HL-60 (cell line): ENCODE measurements around the gene MYH9.
"Not testable (repeated sequence)": the region's sequence is repeated elsewhere in the genome, so short reads cannot be mapped to it uniquely, and the experiment has no call there.

Source experiments
- DNase-seq, 2 experiments: peaks; one replicate each; pipeline ENCODE4 v3.0.0-alpha.2; 2010 to 2020; ENCODE audit warnings: low read depth in 1 of 2, low spot score in 1 of 2
- H3K27ac ChIP-seq: fragments of 250-450 bp; sonication (Bioruptor Pico); replicated peaks from 2 replicates; pipeline ENCODE4 v1.5.1; 2020; ENCODE audit warnings: mild to moderate bottlenecking, moderate library complexity
- H3K27me3 ChIP-seq: fragments of 250-450 bp; sonication (Bioruptor Pico); 2 replicates; pipeline ENCODE4 v1.5.1; 2021; ENCODE audit warnings: mild to moderate bottlenecking, moderate library complexity; ENCODE audit not compliant: insufficient read depth, poor library complexity, severe bottlenecking
- H3K4me3 ChIP-seq: replicated peaks from 2 replicates; pipeline ENCODE4 v1.5.1; 2011; ENCODE audit warnings: mild to moderate bottlenecking, control low read depth, low read length; ENCODE audit not compliant: insufficient read depth
- GABPA ChIP-seq: IDR thresholded peaks from 2 replicates; pipeline ENCODE4 v1.6.1; 2012; ENCODE audit warnings: low read depth
- POLR2AphosphoS5 ChIP-seq: IDR thresholded peaks from 2 replicates; pipeline ENCODE4 v1.6.1; 2012; ENCODE audit warnings: low read depth
- REST ChIP-seq: IDR thresholded peaks from 2 replicates; pipeline ENCODE4 v1.6.1; 2012; ENCODE audit warnings: low read depth; ENCODE audit not compliant: insufficient replicate concordance
- SPI1 ChIP-seq: IDR thresholded peaks from 2 replicates; pipeline ENCODE4 v1.6.1; 2012; ENCODE audit warnings: low read depth, mild to moderate bottlenecking, borderline replicate concordance
- TF ChIP-seq, protein P1 (sequence below): IDR thresholded peaks from one replicate; pipeline ENCODE4 v1.5.1; 2011; ENCODE audit warnings: low read length, control low read depth, inconsistent platforms; ENCODE audit not compliant: insufficient read depth

The MYH9 gene

GRCh38 chr22:36257308-36257707, 130.5 kb downstream of the MYH9 start:
- Histone ChIP-seq H3K27ac (no peak overlapping the region), H3K27me3 (no peaks in the 10 kb centered on the region), H3K4me3 (no peak overlapping the region)
- DNase-seq, result no peak
- TF ChIP-seq GABPA, result no peak
- no peak for TF ChIP-seq REST
- TF ChIP-seq, protein P1, sequence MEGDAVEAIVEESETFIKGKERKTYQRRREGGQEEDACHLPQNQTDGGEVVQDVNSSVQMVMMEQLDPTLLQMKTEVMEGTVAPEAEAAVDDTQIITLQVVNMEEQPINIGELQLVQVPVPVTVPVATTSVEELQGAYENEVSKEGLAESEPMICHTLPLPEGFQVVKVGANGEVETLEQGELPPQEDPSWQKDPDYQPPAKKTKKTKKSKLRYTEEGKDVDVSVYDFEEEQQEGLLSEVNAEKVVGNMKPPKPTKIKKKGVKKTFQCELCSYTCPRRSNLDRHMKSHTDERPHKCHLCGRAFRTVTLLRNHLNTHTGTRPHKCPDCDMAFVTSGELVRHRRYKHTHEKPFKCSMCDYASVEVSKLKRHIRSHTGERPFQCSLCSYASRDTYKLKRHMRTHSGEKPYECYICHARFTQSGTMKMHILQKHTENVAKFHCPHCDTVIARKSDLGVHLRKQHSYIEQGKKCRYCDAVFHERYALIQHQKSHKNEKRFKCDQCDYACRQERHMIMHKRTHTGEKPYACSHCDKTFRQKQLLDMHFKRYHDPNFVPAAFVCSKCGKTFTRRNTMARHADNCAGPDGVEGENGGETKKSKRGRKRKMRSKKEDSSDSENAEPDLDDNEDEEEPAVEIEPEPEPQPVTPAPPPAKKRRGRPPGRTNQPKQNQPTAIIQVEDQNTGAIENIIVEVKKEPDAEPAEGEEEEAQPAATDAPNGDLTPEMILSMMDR, result no peak
- TF ChIP-seq SPI1, result no peak
- TF ChIP-seq POLR2AphosphoS5, result no peak

GRCh38 chr22:36256478-36256877, 131.3 kb downstream of the MYH9 start:
- no peaks in the 10 kb centered on the region for H3K27me3 ChIP-seq
- no peak overlapping the region for H3K4me3 ChIP-seq
- DNase-seq, result no peak
- H3K27ac ChIP-seq, result no peak overlapping the region
- no peak for TF ChIP-seq POLR2AphosphoS5
- no peak for TF ChIP-seq GABPA
- TF ChIP-seq SPI1, result no peak
- TF ChIP-seq REST, result no peak

GRCh38 chr22:36255572-36255971, 132.2 kb downstream of the MYH9 start:
- H3K4me3 ChIP-seq, DNase-seq, H3K27me3 ChIP-seq, H3K27ac ChIP-seq: not testable (repeated sequence)

DNA sequence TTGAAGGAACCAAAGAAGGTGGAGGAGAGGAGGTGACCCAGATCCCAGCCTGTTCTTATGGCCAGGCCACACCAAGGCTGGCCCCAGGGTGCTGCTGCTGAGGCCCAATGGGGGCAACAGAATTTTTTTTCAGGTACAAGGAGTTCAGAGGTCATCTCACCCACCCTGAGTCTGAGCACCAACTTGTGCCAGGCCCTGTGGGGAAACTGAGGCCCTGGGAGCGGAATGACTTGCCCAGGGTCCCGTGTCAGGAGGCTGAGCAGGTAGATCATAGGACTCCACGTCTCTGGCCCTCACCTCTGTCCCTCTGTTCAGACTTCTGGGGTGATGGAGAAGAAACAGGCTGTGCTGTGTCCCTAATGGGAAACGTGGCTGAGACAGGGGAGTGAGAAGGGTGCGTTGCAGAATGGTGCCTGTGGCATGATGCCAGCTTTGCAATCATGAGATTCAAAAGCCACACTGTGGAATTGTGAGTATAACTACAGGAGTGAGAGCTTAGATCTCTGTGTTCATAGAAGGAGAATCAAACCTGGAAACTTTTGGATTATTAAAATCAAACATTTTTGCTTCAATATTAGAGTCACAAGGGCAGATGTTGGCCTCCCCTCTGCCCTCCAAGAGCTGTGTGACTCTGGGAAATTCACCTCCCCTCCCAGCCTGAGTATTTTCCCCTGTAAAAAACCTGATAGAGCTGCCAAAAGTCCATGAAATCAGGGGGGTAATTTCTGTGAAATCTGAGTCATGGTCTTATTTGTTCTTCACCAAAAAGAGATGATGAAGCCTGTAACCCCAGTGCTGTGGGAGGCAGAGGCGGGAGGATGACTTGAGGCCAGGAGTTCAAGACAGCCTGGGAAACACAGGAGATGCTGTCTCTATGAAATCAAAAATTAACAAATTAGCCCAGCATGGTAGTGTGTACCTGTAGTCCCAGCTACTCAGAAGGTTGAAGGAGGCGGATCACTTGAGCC, 134.0 kb downstream of the MYH9 start:
- H3K27ac ChIP-seq, result no peak overlapping the region
- TF ChIP-seq, protein P1, result no peak
- TF ChIP-seq SPI1, result no peak
- no peak overlapping the region for H3K4me3 ChIP-seq
- no peaks in the 10 kb centered on the region for H3K27me3 ChIP-seq
- DNase-seq, result no peak
